HCT116 (cell line): ENCODE results near the gene CAMSAP1. TPM values are rescaled to one million over a fixed set of nuclear protein-coding genes. Genes with fewer than 3 reads are reported as not detected.

ENCODE experiments used
- ATAC-seq: fragments of 200-7000 bp; cut with Tn5 transposase; 2 replicates; pipeline ENCODE4 v1.9.1; 2020; ENCODE audit warnings: mild to moderate bottlenecking, moderate library complexity
- BruUV-seq: library from RNA; stranded (reverse); fragments of 400-500 nt; replicated peaks from 2 replicates; lab custom pipeline; 2021; lab: Mats Ljungman, UMichigan
- CTCF ChIA-PET: fragments of 300-600 bp; sonication (Branson Sonifier 250); formaldehyde crosslinking; loops from one replicate; lab custom pipeline; 2021; ENCODE audit warnings: antibody characterized with exemption; lab: Charles Lee
- POLR2A ChIA-PET: fragments of 300-600, 350-600 bp; sonication (Branson Sonifier 250); formaldehyde crosslinking; loops from one replicate; lab custom pipeline; 2021; ENCODE audit warnings: antibody characterized with exemption; lab: Charles Lee
- RAD21 ChIA-PET, 2 experiments: fragments of 300-600 bp; sonication (Branson Sonifier 250); formaldehyde crosslinking; loops; one replicate each; lab custom pipeline; 2023; ENCODE audit warnings: low total read pairs in 2 of 2; ENCODE audit not compliant: uncharacterized antibody in 2 of 2, unreplicated experiment in 2 of 2, low non-redundant PET in 1 of 2; lab: Charles Lee
- DNase-seq: peaks from one replicate; pipeline ENCODE4 v3.0.0-alpha.2; 2010; ENCODE audit warnings: low read depth, low spot score
- H2AFZ ChIP-seq: fragments of 200-600 bp; shearing (Covaris generic), sonication (generic); 2 replicates; pipeline ENCODE4 v1.6.1; 2017; ENCODE audit warnings: low read depth, mixed run types, mixed read lengths, antibody characterized with exemption, low read length; ENCODE audit not compliant: poor library complexity, severe bottlenecking
- H3K27ac ChIP-seq: 2 replicates; pipeline ENCODE4 v1.5.1; 2012; ENCODE audit warnings: low read depth, low read length
- H3K27me3 ChIP-seq: fragments of 200-600 bp; sonication (generic); 2 replicates; pipeline ENCODE4 v1.6.1; 2016; ENCODE audit warnings: mixed run types, low read length, mixed read lengths; ENCODE audit not compliant: insufficient read depth
- H3K36me3 ChIP-seq, 2 experiments: fragments of 200-500 bp in 1 of 2; fragments of 200-600 bp in 1 of 2; sonication (Bioruptor generic) in 1 of 2; sonication (generic) in 1 of 2; 2 replicates each; pipeline versions ENCODE4 v1.5.1 to v1.6.1; 2014 to 2016; ENCODE audit warnings: low read length in 2 of 2, inconsistent platforms in 1 of 2, mixed read lengths in 1 of 2, mixed run types in 1 of 2; ENCODE audit not compliant: insufficient read depth in 2 of 2, control insufficient read depth in 1 of 2
- H3K4me1 ChIP-seq, 2 experiments: fragments of 200-600 bp in 1 of 2; sonication (generic) in 1 of 2; 2 replicates each; pipeline versions ENCODE4 v1.5.1 to v1.6.1; 2012 to 2017; ENCODE audit warnings: low read length in 2 of 2, inconsistent platforms in 1 of 2, mild to moderate bottlenecking in 1 of 2, mixed read lengths in 1 of 2, mixed run types in 1 of 2, moderate library complexity in 1 of 2; ENCODE audit not compliant: insufficient read depth in 2 of 2, control insufficient read depth in 1 of 2
- H3K4me2 ChIP-seq: fragments of 200-600 bp; sonication (generic); 2 replicates; pipeline ENCODE4 v1.6.1; 2017; ENCODE audit warnings: mixed run types, low read length, mixed read lengths
- H3K4me3 ChIP-seq, 2 experiments: fragments of 200-600 bp in 1 of 2; sonication (generic) in 1 of 2; replicated peaks in 1 of 2; 2 replicates each; pipeline ENCODE4 v1.5.1; 2011 to 2016; ENCODE audit warnings: low read length in 2 of 2, control low read depth in 1 of 2, low read depth in 1 of 2, mild to moderate bottlenecking in 1 of 2, mixed read lengths in 1 of 2, mixed run types in 1 of 2
- H3K79me2 ChIP-seq: fragments of 200-600 bp; sonication (generic); 2 replicates; pipeline ENCODE4 v1.6.1; 2017; ENCODE audit warnings: mild to moderate bottlenecking, mixed run types, low read length, moderate library complexity, mixed read lengths; ENCODE audit not compliant: insufficient read depth
- H3K9ac ChIP-seq: fragments of 200-600 bp; sonication (generic); 2 replicates; pipeline ENCODE4 v1.6.1; 2016; ENCODE audit warnings: low read length, mixed read lengths
- H3K9me2 ChIP-seq: fragments of 200-600 bp; sonication (generic), shearing (Covaris generic); 2 replicates; pipeline ENCODE4 v1.6.1; 2017; ENCODE audit warnings: mixed run types, mild to moderate bottlenecking, moderate library complexity; ENCODE audit not compliant: insufficient read depth
- H3K9me3 ChIP-seq, 2 experiments: fragments of 200-500 bp in 1 of 2; fragments of 200-600 bp in 1 of 2; sonication (Bioruptor generic) in 1 of 2; sonication (generic) in 1 of 2; 2 replicates each; pipeline ENCODE4 v1.6.1; 2014 to 2017; ENCODE audit warnings: low read length in 2 of 2, mixed read lengths in 2 of 2, inconsistent platforms in 1 of 2, low read depth in 1 of 2, mild to moderate bottlenecking in 1 of 2, mixed run types in 1 of 2, moderate library complexity in 1 of 2; ENCODE audit not compliant: control insufficient read depth in 1 of 2, insufficient read depth in 1 of 2
- H4K20me1 ChIP-seq: fragments of 200-600 bp; sonication (generic), shearing (Covaris generic); 2 replicates; pipeline ENCODE4 v1.6.1; 2017; ENCODE audit warnings: mixed run types, mild to moderate bottlenecking, moderate library complexity; ENCODE audit not compliant: insufficient read depth
- CTCF ChIP-seq, 3 experiments: fragments of 200-600 bp in 1 of 3; sonication (generic) in 1 of 3; IDR thresholded peaks in 2 of 3; conservative IDR thresholded peaks in 1 of 3; 2 replicates each; pipeline ENCODE4 v1.5.1; 2012 to 2017; ENCODE audit warnings: low read depth in 2 of 3, low read length in 2 of 3, antibody characterized with exemption in 1 of 3, borderline replicate concordance in 1 of 3, control low read depth in 1 of 3, mild to moderate bottlenecking in 1 of 3, mixed read lengths in 1 of 3, mixed run types in 1 of 3, moderate library complexity in 1 of 3; ENCODE audit not compliant: insufficient read depth in 1 of 3
- ELF1 ChIP-seq: IDR thresholded peaks from 2 replicates; pipeline ENCODE4 v1.6.1; 2012; ENCODE audit warnings: low read depth, borderline replicate concordance
- EZH2phosphoT487 ChIP-seq: fragments of 200-600 bp; IDR thresholded peaks from 2 replicates; pipeline ENCODE4 v1.6.1; 2018; ENCODE audit warnings: antibody characterized with exemption, borderline replicate concordance
- JUND ChIP-seq: IDR thresholded peaks from 2 replicates; pipeline ENCODE4 v1.6.1; 2012
- MAX ChIP-seq: IDR thresholded peaks from 2 replicates; pipeline ENCODE4 v1.6.1; 2012
- POLR2AphosphoS5 ChIP-seq: IDR thresholded peaks from 2 replicates; pipeline ENCODE4 v1.6.1; 2011; ENCODE audit warnings: mild to moderate bottlenecking, low read depth, low read length, moderate library complexity
- SP1 ChIP-seq: IDR thresholded peaks from 2 replicates; pipeline ENCODE4 v1.6.1; 2012; ENCODE audit warnings: low read depth
- TCF7L2 ChIP-seq: IDR thresholded peaks from 2 replicates; pipeline ENCODE4 v1.7.0; 2011; ENCODE audit warnings: borderline replicate concordance, inconsistent platforms; ENCODE audit not compliant: insufficient read depth, insufficient read length; ENCODE audit errors: extremely low read depth
- YY1 ChIP-seq: IDR thresholded peaks from 2 replicates; pipeline ENCODE4 v1.6.1; 2011; ENCODE audit warnings: low read length, low read depth, moderate library complexity, mild to moderate bottlenecking; ENCODE audit not compliant: insufficient replicate concordance; ENCODE audit errors: extremely low read depth
- ZBTB33 ChIP-seq: IDR thresholded peaks from 2 replicates; pipeline ENCODE4 v1.6.1; 2011; ENCODE audit warnings: mild to moderate bottlenecking, low read length, moderate library complexity; ENCODE audit not compliant: insufficient replicate concordance; ENCODE audit errors: extremely low read depth
- intact Hi-C: fragments of 100-400 bp; cut with micrococcal nuclease; formaldehyde crosslinking; loops from 2 replicates; pipeline ENCODE4 v1.10.0; 2022
- total RNA-seq: library from RNA; stranded (reverse); gene quantifications from one replicate; pipeline ENCODE4 v1.2.1, GENCODE V29; 2021; ENCODE audit not compliant: unreplicated experiment

The CAMSAP1 gene
- total RNA-seq, 1 experiment from 2014 or later, result 33.1 TPM

GRCh38 chr9:135896626-135897025 lies 10.7 kb downstream of the CAMSAP1 start:
- CTCF ChIA-PET, result no interaction called here
- no peaks in the 10 kb centered on the region; a peak in 1 of 4 replicates for H3K4me1 ChIP-seq

More at GRCh38 chr9:135896626-135897025, 10.7 kb downstream of the CAMSAP1 start:
- Histone ChIP-seq H4K20me1 (no peaks in the 10 kb centered on the region), H3K79me2 (peaks cover 100% of the 10 kb centered on the region), H3K9ac (no peak overlapping the region), H3K27ac (no peak overlapping the region), H2AFZ (no peak overlapping the region), H3K4me3 (no peak overlapping the region), H3K9me3 (peaks cover 0 to 6% of the 10 kb centered on the region in 2 experiments; a peak in 1 of 4 replicates), H3K36me3 (peaks cover 0 to 5% of the 10 kb centered on the region in 2 experiments; a peak in 1 of 4 replicates), H3K4me2 (no peak overlapping the region), H3K27me3 (no peaks in the 10 kb centered on the region)
- intact Hi-C loops, result no loop called here
- no peak for ATAC-seq
- RAD21 ChIA-PET, result no interaction called here
- no peak for DNase-seq
- POLR2A ChIA-PET, result interaction anchor here (0.7 kb wide), 1 partner anchor 321 kb away, joined by 3 read pairs; no protein-coding TSS in a partner anchor
- BruUV-seq, result no TSS peak
- TF ChIP-seq JUND, result no peak
- no peak for TF ChIP-seq SP1
- no peak for TF ChIP-seq EZH2phosphoT487
- TF ChIP-seq TCF7L2, result no peak
- TF ChIP-seq CTCF (IDR thresholded peaks at IDR 0.05 in 2 of 3, conservative IDR thresholded peaks at IDR 0.05 in 1 of 3; ENCODE audit: borderline replicate concordance in 1 of 3, insufficient read depth in 1 of 3, low read depth in 2 of 3, low read length in 2 of 3), result no peak
- no peak for TF ChIP-seq ELF1
- no peak for TF ChIP-seq YY1
- no peak for TF ChIP-seq ZBTB33
- no peak for TF ChIP-seq MAX
- no peak for TF ChIP-seq POLR2AphosphoS5
- TF ChIP-seq, all 23 proteins: peak for 0
- H3K9me2 ChIP-seq, result no peaks in the 10 kb centered on the region
